ENCODE data around the gene DDX27. TPM values are rescaled to one million over a fixed set of nuclear protein-coding genes. Genes with fewer than 3 reads are reported as not detected.

DDX27 gene
- total RNA-seq, 1 donor from 2014 or later, result 34.3 TPM

GRCh38 chr20:49256261-49256660 lies 37.0 kb downstream of the DDX27 start:
- TF ChIP-seq, protein P1, sequence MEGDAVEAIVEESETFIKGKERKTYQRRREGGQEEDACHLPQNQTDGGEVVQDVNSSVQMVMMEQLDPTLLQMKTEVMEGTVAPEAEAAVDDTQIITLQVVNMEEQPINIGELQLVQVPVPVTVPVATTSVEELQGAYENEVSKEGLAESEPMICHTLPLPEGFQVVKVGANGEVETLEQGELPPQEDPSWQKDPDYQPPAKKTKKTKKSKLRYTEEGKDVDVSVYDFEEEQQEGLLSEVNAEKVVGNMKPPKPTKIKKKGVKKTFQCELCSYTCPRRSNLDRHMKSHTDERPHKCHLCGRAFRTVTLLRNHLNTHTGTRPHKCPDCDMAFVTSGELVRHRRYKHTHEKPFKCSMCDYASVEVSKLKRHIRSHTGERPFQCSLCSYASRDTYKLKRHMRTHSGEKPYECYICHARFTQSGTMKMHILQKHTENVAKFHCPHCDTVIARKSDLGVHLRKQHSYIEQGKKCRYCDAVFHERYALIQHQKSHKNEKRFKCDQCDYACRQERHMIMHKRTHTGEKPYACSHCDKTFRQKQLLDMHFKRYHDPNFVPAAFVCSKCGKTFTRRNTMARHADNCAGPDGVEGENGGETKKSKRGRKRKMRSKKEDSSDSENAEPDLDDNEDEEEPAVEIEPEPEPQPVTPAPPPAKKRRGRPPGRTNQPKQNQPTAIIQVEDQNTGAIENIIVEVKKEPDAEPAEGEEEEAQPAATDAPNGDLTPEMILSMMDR (conservative IDR thresholded peaks at IDR 0.05), result no peak
- no peaks in the 10 kb centered on the region for H3K9me3 Mint-ChIP-seq
- H3K4me1 Mint-ChIP-seq (ENCODE audit: unreplicated experiment), result no peaks in the 10 kb centered on the region
- no peak overlapping the region for H3K4me3 Mint-ChIP-seq
- DNase-seq (ENCODE audit: extremely low spot score, unreplicated experiment), result no peak
- peaks cover 34% of the 10 kb centered on the region for H3K36me3 Mint-ChIP-seq
- H3K27ac Mint-ChIP-seq, result no peak overlapping the region
- no peaks in the 10 kb centered on the region for H3K27me3 Mint-ChIP-seq

- no peak overlapping the region for H3K4me3 Mint-ChIP-seq
- DNase-seq (ENCODE audit: extremely low spot score, unreplicated experiment), result no peak
- no peak overlapping the region for H3K27ac Mint-ChIP-seq
- H3K4me1 Mint-ChIP-seq (ENCODE audit: unreplicated experiment), result no peaks in the 10 kb centered on the region
- H3K36me3 Mint-ChIP-seq, result peaks cover 37% of the 10 kb centered on the region
- TF ChIP-seq, protein P1 (conservative IDR thresholded peaks at IDR 0.05), result no peak
- H3K27me3 Mint-ChIP-seq, result no peaks in the 10 kb centered on the region
- H3K9me3 Mint-ChIP-seq, result no peaks in the 10 kb centered on the region
Observed at GRCh38 chr20:49259284-49259683, 40.1 kb downstream of the DDX27 start.

DNA sequence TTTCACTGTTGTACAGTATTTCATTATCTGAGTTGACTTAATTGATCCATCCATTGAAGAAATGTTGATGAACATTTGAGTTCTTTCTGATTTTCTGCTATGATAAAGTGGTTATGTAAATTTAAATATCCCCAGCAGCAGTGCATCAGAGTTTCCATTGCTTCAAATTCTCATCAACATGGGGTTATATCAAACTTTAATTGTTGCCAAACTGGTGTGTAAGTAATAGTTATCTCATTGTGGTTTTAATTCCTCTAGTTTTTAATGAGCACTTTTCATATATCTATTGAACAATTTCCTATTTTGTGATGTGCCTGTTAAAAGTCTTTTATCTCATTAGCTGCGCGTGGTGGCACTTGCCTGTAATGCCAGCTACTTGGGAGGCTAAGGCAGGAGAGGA lies 40.6 kb downstream of the DDX27 start:
- Mint-ChIP-seq H3K4me1 (ENCODE audit: unreplicated experiment) (no peaks in the 10 kb centered on the region), H3K36me3 (peaks cover 35% of the 10 kb centered on the region), H3K9me3 (no peaks in the 10 kb centered on the region), H3K27ac (no peak overlapping the region), H3K4me3 (no peak overlapping the region), H3K27me3 (no peaks in the 10 kb centered on the region)
- no peak for DNase-seq (ENCODE audit: extremely low spot score, unreplicated experiment)
- TF ChIP-seq, protein P1 (conservative IDR thresholded peaks at IDR 0.05), result no peak

- no peak overlapping the region for H3K27ac Mint-ChIP-seq
- no peaks in the 10 kb centered on the region for H3K9me3 Mint-ChIP-seq
- no peak for DNase-seq (ENCODE audit: extremely low spot score, unreplicated experiment)
- peaks cover 36% of the 10 kb centered on the region for H3K36me3 Mint-ChIP-seq
- no peak overlapping the region for H3K4me3 Mint-ChIP-seq
- TF ChIP-seq, protein P1 (conservative IDR thresholded peaks at IDR 0.05), result no peak
- H3K4me1 Mint-ChIP-seq (ENCODE audit: unreplicated experiment), result no peaks in the 10 kb centered on the region
- no peaks in the 10 kb centered on the region for H3K27me3 Mint-ChIP-seq
Observed at GRCh38 chr20:49260218-49260617, 41.0 kb downstream of the DDX27 start.

DNA sequence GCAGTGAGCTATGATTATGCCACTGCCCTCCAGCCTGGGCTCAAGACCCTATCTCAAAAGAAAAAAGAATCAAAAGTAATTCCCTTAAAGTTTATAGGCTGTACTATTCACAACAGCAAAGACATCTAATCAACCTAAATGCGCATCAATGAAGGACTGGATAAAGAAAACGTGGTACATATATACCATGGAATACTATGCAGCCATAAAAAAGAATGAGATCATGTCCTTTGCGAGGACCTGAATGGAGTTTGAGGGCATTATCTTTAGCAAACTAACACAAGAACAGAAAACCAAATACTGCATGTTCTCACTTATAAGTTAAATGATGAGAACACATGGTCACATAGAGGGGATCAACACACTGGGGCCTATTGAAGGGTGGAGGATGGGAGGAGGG lies 42.0 kb downstream of the DDX27 start:
- Mint-ChIP-seq H3K36me3 (peaks cover 34% of the 10 kb centered on the region), H3K27ac (no peak overlapping the region), H3K27me3 (no peaks in the 10 kb centered on the region), H3K9me3 (no peaks in the 10 kb centered on the region), H3K4me1 (ENCODE audit: unreplicated experiment) (no peaks in the 10 kb centered on the region), H3K4me3 (no peak overlapping the region)
- TF ChIP-seq, protein P1 (conservative IDR thresholded peaks at IDR 0.05), result no peak
- no peak for DNase-seq (ENCODE audit: extremely low spot score, unreplicated experiment)

- H3K4me1 Mint-ChIP-seq (ENCODE audit: unreplicated experiment), result no peaks in the 10 kb centered on the region
- TF ChIP-seq, protein P1 (conservative IDR thresholded peaks at IDR 0.05), result no peak
- DNase-seq (ENCODE audit: extremely low spot score, unreplicated experiment), result no peak
- H3K27me3 Mint-ChIP-seq, result no peaks in the 10 kb centered on the region
- H3K27ac Mint-ChIP-seq, result no peak overlapping the region
- H3K36me3 Mint-ChIP-seq, result peaks cover 34% of the 10 kb centered on the region
- H3K9me3 Mint-ChIP-seq, result no peaks in the 10 kb centered on the region
- no peak overlapping the region for H3K4me3 Mint-ChIP-seq
Observed at GRCh38 chr20:49262444-49262843, 43.2 kb downstream of the DDX27 start.

Data from type B pancreatic cell (in vitro differentiated cells).